SKM-1 (cell line): ENCODE data around the gene AFG3L2.

Source experiments
- DNase-seq: peaks from one replicate; lab custom pipeline; 2025; ENCODE audit not compliant: unreplicated experiment; lab: John Stamatoyannopoulos, UW

The AFG3L2 gene

GRCh38 chr18:12279781-12280531 lies 97.1 kb downstream of the AFG3L2 start:
- no peak for DNase-seq
